Measurements from ENCODE around the gene COA7. TPM values are rescaled to one million over a fixed set of nuclear protein-coding genes. Genes with fewer than 3 reads are reported as not detected.
A peak's percentile ranks its signal among the peaks of the same experiment; 100 is the strongest.
"Not testable (repeated sequence)": the region's sequence is repeated elsewhere in the genome, so short reads cannot be mapped to it uniquely, and the experiment has no call there.

COA7 gene
- total RNA-seq (7.9 TPM), polyA plus RNA-seq (9.4 TPM)

DNA sequence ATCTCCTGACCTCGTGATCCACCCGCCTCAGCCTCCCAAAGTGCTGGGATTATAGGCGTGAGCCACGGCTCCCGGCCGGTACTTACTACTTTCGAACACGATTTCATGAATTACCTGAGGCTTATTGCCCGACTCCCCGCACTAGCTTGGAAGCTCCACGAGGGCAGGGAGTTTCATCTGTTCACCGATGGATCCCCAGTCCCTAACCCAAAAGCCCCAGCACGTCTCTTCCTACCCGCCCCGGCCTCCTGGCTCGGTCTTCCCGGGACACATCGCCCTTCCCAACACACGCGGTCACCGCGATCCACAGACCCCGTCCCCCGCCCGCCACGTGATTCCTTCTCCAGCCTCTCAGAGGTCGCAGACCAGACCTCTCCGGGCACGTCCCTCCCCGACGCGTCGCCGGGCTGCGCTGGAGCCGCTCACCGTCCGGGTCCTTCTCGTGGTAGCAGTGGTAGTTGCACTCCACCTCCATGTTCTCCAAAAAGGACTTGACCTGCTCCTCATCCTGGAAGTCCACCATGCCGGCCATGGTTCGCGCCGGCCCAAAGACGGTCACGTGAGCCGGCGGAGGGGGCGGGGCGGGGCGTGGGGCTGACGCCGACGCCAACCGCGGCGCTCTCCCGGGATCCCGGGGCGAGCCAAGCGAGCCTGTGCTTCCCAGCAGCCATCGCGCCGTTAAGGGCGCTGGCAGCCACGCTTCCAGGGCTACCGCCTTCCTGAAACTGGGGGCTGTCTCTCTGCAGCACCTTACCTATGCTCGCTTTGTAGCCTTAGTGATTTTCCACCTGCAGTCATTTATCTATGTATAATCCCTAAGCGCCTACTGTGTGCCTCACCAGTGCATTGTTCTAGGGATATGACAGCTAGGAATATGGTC, at the start of gene COA7:
Gene COA7, minus strand, starts transcription at position 553 of the 880 bp plus-strand sequence. Its CDS starts 21 bp downstream, at position 532.
- Histone ChIP-seq H3K4me3 (ENCODE audit: low read depth, low read length) (peak within 1 kb of the TSS; percentile 59), H3K36me3 (ENCODE audit: insufficient read depth) (no peaks in the 10 kb centered on the region), H3K4me1 (ENCODE audit: insufficient read depth) (no peaks in the 10 kb centered on the region), H3K27ac (ENCODE audit: low read depth) (peak within 1 kb of the TSS; percentile 53)
- 2% methylated on average over 68 of the region's 68 CpGs for WGBS
- peak; percentile 45 for DNase-seq (ENCODE audit: extremely low spot score)

DNA sequence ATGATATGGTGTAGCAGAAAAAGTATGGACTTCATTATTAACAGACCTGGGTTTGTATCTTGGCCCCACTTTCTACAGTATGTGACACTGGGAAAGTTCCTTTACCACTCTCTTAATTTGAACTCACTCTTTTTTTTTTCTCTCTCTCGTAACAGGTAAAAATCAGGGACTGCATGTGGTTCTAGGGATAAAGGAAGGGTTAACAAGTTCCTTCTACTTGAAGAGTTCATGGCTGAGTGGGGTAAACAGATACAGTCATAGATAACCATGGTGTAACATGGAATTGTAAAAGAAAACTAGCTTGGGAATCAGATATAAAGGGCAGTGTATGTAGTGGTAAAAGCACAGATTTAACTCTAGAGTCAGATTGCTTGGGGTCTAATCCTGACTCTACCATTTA, 49.3 kb upstream of the COA7 start:
- DNase-seq (ENCODE audit: extremely low spot score) = no peak
- Histone ChIP-seq H3K4me3 (ENCODE audit: low read depth, low read length) (no peak overlapping the region), H3K4me1 (ENCODE audit: insufficient read depth) (no peaks in the 10 kb centered on the region), H3K27ac (ENCODE audit: low read depth) (no peak overlapping the region), H3K36me3 (ENCODE audit: insufficient read depth) (no peaks in the 10 kb centered on the region)
- 85% methylated on average over 1 of the region's 1 CpG for WGBS

DNA sequence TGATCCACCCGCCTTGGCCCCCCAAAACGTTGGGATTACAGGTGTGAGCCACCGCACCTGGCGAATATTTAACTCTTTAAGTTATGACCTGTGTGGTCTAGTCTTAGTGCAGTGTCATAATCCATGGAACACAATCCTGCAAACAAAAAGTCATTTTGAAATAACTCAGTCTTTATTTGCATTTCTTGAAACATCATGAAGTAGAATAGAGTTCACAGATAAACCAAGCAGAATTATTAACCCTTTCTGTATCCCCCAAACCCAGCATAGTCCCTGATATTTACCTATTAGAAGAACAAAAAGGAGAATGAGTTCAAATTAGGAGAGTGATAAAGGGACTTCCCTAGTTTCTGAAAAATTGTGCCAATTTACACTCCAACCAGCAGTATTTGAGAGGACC, 48.0 kb upstream of the COA7 start:
- no peak overlapping the region for H3K4me3 ChIP-seq (ENCODE audit: low read depth, low read length)
- WGBS = 84% methylated on average over 4 of the region's 4 CpGs
- no peaks in the 10 kb centered on the region for H3K4me1 ChIP-seq (ENCODE audit: insufficient read depth)
- no peak for DNase-seq (ENCODE audit: extremely low spot score)
- no peaks in the 10 kb centered on the region for H3K36me3 ChIP-seq (ENCODE audit: insufficient read depth)
- H3K27ac ChIP-seq (ENCODE audit: low read depth) = no peak overlapping the region

DNA sequence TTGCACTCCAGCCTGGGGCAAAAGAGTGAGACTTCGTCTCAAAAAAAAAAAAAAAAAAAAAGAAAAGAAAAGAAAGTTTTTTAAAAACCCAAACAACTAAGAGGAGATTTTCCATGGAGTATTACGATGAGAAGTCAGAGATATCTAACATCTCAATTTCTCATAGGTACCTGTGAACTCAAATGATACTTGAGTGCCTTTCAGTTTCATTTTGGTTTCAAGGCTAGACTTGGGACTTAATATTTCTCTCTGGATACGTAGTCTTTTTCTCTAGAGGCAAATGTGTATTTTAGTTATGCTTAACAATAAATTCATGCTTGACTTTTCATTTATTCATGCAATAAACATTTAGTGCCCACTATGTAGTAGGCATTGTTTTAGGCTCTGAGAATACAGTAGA, 43.1 kb upstream of the COA7 start:
- no peak overlapping the region for H3K27ac ChIP-seq (ENCODE audit: low read depth)

DNA sequence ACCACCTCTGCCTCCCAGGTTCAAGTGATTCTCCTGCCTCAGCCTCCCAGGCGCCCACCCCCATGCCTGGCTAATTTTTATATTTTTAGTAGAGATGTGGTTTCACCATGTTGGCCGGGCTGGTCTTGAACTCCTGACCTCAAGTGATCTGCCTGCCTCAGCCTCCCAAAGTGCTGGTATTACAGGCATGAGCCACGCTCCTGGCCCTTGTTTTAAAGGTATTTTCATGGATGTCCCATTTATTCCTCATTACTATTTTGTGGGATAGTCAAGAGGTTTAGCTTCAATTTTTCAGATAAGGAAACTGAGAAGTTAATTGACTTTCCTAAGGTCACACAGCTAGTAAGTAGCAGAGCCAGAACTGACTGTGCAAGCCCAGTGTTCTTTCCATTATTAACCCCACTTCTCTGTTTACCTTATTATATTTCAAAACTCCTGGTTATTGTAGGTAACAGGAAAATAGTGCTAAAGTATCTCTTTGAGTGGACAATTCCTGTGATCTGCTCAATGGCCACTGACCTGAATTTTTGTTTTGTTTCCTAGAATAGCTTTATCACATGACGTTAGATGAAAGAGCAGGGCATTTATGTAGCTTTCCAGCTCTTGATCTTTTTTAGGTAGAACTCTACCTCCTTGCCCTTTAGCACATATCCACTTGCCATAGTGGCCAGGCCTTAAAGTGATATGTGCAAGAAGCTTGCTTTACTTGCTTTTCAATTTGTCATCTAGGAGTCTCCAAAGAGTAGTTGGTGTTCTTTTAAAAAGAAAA, 41.7 kb upstream of the COA7 start:
- Histone ChIP-seq H3K4me3 (ENCODE audit: low read depth, low read length) (no peak overlapping the region), H3K4me1 (ENCODE audit: insufficient read depth) (no peaks in the 10 kb centered on the region), H3K36me3 (ENCODE audit: insufficient read depth) (no peaks in the 10 kb centered on the region), H3K27ac (ENCODE audit: low read depth) (no peak overlapping the region)
- WGBS = 79% methylated on average over 4 of the region's 4 CpGs
- no peak for DNase-seq (ENCODE audit: extremely low spot score)

More for the DNA sequence above, 43.1 kb upstream of the COA7 start:
- DNase-seq (ENCODE audit: extremely low spot score) = no peak
- Histone ChIP-seq H3K4me1 (ENCODE audit: insufficient read depth) (no peaks in the 10 kb centered on the region), H3K4me3 (ENCODE audit: low read depth, low read length) (no peak overlapping the region), H3K36me3 (ENCODE audit: insufficient read depth) (no peaks in the 10 kb centered on the region)
- 81% methylated on average over 3 of the region's 3 CpGs for WGBS

DNA sequence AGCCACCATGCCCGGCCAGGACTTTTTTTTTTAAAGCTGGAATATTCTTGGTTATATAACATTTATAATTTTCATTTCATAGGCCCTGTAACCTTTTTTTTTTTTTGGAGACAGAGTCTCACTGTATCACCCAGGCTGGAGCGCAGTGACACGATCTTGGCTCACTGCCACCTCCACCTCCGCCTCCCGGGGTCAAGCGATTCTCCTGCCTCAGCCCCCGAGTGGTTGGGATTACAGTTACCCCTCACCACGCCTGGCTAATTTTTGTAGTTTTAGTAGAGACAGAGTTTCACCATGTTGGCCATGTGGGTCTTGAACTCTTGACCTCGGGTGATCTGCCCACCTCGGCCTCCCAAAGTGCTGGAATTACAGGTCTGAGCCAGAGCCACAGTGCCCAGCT, 40.7 kb upstream of the COA7 start:
- Histone ChIP-seq H3K4me1 (ENCODE audit: insufficient read depth) (no peaks in the 10 kb centered on the region), H3K27ac (ENCODE audit: low read depth) (no peak overlapping the region), H3K36me3 (ENCODE audit: insufficient read depth) (no peaks in the 10 kb centered on the region), H3K4me3 (ENCODE audit: low read depth, low read length) (no peak overlapping the region)
- no peak for DNase-seq (ENCODE audit: extremely low spot score)
- WGBS = 77% methylated on average over 10 of the region's 10 CpGs

DNA sequence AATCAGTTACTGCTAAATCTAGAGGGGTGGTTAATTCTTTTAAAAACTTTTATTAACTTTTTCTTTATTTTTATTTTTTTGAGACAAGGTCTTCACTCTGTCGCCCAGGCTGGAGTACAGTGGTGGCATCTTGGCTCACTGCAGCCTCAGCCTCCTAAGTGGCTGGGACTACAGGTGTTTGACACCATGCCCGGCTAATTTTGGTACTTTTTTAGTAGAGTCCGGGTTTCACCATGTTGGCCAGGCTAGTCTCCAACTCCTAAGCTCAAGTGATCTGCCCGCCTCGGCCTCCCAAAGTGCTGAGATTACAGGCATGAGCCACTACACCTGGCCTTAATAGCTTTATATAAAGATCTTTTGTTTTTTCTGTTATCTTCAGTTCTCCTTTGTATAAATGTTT, 40.0 kb upstream of the COA7 start:
- no peaks in the 10 kb centered on the region for H3K36me3 ChIP-seq (ENCODE audit: insufficient read depth)
- no peak for DNase-seq (ENCODE audit: extremely low spot score)
- no peak overlapping the region for H3K4me3 ChIP-seq (ENCODE audit: low read depth, low read length)
- H3K4me1 ChIP-seq (ENCODE audit: insufficient read depth) = no peaks in the 10 kb centered on the region
- 48% methylated on average over 5 of the region's 5 CpGs for WGBS
- no peak overlapping the region for H3K27ac ChIP-seq (ENCODE audit: low read depth)

DNA sequence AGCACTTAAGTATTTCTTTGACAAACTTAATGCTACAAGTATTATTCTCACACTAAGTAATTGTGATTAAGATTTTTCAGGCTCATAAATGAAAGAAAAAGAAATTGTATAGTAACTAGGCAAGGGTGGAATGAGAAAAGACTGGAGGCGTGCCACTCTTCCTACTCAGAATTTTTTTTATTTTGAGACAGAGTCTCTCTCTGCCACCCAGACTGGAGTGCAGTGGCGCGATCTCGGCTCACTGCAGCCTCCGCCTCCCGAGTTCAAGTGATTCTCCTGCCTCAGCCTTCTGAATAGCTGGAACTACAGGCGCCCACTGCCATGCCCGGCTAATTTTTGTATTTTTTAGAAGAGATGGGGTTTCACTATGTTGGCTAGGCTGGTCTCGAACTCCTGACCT, 37.2 kb upstream of the COA7 start:
- H3K27ac ChIP-seq (ENCODE audit: low read depth); DNase-seq (ENCODE audit: extremely low spot score); H3K4me1 ChIP-seq (ENCODE audit: insufficient read depth); H3K4me3 ChIP-seq (ENCODE audit: low read depth, low read length); H3K36me3 ChIP-seq (ENCODE audit: insufficient read depth): not testable (repeated sequence)
- WGBS = 97% methylated on average over 9 of the region's 9 CpGs

DNA sequence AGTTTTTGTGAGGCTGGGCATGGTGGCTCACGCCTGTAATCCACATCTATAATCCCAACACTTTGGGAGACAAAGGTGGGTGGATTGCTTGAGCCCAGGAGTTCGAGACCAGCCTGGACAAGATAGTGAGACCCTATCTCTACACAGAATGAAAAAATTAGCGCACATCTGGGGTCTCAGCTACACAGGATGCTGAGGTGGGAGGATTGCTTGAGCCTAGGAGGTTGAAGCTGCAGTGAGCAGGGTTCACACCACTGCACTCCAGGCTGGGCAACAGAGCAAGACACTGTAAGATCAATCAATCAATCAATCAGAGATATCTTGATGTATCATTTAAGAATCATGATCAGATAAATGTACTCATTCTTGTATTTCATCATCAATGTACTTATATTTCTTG, 35.2 kb upstream of the COA7 start:
- DNase-seq (ENCODE audit: extremely low spot score) = no peak
- H3K4me3 ChIP-seq (ENCODE audit: low read depth, low read length) = no peak overlapping the region
- 95% methylated on average over 3 of the region's 3 CpGs for WGBS
- H3K36me3 ChIP-seq (ENCODE audit: insufficient read depth) = peaks cover 2% of the 10 kb centered on the region
- H3K27ac ChIP-seq (ENCODE audit: low read depth) = no peak overlapping the region
- no peaks in the 10 kb centered on the region for H3K4me1 ChIP-seq (ENCODE audit: insufficient read depth)

DNA sequence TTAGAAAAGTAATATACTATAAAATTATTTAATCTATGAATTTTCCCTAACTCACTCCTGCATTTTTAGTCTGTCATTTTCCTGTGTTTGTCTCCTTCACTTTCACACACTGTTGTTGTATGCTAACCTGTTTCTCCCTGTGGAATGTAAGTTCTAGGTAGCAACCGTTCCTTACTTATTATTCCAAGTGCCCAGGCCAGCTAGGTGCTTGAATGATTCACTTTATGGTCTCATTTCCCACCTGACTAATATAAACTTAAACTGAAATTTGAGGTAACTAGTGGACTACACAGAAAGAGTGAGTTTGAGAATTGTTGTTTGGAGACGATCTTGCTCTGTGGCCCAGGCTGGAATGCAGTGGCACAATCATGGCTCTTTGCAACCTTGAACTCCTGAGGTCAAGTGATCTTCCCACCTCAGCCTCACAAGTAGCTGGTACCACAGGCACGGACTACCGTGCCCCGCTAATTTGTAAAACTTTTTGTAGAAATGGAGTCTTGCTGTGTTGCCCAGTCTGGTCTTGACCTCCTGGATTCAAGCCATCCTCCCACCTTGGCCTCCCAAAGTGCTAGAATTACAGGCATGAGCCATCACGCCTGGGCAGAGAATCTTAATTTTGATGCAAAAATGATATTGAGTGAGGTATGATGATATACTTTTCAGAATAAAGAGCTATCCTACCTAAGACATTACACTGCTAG, 30.0 kb upstream of the COA7 start:
- Histone ChIP-seq H3K4me3 (ENCODE audit: low read depth, low read length) (no peak overlapping the region), H3K27ac (ENCODE audit: low read depth) (no peak overlapping the region), H3K36me3 (ENCODE audit: insufficient read depth) (peaks cover 2% of the 10 kb centered on the region), H3K4me1 (ENCODE audit: insufficient read depth) (no peaks in the 10 kb centered on the region)
- no peak for DNase-seq (ENCODE audit: extremely low spot score)
- WGBS = 84% methylated on average over 6 of the region's 6 CpGs

DNA sequence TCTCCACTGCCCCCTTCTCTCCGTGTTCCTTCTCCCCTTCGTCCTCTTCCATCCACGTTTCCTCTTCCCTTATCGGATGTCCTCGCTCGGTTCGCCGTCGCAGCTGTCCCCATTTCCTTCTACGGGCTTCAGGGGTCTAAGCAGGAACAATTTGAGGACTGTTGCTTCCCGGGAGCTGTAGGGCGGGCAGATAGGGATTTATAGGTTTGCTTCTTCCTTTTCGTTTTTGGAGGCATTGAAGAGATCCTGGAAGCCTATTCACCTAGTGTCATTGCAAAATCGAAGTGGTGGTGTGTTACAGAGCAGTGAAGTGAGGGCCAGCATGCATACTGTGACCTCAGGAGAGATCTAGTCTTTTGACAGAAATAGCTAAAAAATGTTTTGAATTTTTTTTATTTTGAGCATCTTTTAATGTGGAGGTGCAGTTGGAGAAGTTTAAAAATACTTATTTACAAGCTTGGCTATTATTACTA, 29.0 kb upstream of the COA7 start:
- Histone ChIP-seq H3K36me3 (ENCODE audit: insufficient read depth) (peaks cover 2% of the 10 kb centered on the region), H3K4me1 (ENCODE audit: insufficient read depth) (no peaks in the 10 kb centered on the region), H3K4me3 (ENCODE audit: low read depth, low read length) (peak overlapping the region; percentile 76), H3K27ac (ENCODE audit: low read depth) (no peak overlapping the region)
- WGBS = under 1% methylated on average over 14 of the region's 14 CpGs
- DNase-seq (ENCODE audit: extremely low spot score) = no peak

DNA sequence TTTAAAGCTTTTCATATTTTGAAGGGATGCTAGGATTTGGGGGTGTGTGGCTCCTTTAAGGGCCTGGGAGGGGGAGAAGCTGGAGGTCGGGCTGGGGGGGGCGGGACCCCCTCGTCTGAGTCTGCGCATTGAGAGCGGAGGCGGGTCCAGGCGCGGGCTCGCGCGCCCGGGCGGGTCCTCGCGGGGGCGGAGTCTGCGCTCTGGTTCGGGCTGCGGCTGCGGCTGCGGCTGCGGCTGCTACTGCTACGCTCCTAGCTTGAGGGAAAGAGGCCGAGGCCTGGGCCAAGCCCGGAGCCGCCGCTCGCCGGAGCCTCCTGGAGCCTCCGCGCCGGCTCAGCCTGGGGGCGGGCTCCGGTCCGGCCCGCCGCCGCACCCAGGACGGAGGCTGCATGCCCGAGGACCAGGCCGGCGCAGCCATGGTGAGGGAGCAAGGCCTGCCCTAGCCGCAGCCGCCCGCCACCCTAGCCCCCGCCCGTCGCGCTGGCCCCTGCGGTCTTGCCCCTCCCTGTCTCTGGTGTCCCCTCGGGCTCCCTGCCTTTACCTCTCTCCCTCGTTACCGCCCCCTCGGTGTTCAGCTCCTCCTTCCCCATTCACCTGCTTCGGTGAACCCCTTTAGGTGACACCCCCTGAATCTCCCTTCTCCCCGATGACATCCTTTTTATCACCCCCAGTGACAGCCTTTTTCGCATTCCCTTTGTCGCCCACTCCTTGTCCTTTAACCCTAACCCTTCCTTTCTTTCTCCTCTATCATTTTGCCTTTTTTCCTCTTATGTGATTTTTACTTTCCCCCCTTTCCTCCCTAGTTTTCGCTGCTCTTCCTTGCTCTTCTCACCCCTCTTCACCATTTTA, 28.3 kb upstream of the COA7 start, which contains the start of gene ZYG11B:
Gene ZYG11B, plus strand, starts transcription at position 189 of the 849 bp plus-strand sequence. Its CDS starts 201 bp downstream, at position 390.
- H3K36me3 ChIP-seq (ENCODE audit: insufficient read depth) = no peaks in the 10 kb centered on the region
- under 1% methylated on average over 59 of the region's 59 CpGs for WGBS

DNA sequence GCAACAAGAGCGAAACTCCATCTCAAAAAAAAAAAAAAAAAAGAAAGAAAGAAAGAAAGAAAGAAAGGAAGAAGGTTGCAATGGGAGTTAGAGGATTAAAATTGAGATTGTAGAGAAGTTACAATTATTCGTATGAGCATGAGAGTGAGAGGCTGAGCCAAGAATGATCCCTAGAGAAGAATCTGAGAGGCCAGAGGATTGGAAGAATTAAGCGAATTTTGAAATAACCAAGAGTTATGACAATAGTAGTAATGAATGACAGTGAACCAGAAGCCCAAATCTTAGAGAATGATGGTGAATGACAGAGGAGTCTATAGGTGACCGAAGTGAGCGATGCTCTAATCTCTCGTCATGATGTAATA, 27.7 kb upstream of the COA7 start:
- H3K36me3 ChIP-seq (ENCODE audit: insufficient read depth) = no peaks in the 10 kb centered on the region
- 5% methylated on average over 5 of the region's 6 CpGs for WGBS
- no peak overlapping the region for H3K27ac ChIP-seq (ENCODE audit: low read depth)
- no peaks in the 10 kb centered on the region for H3K4me1 ChIP-seq (ENCODE audit: insufficient read depth)
- DNase-seq (ENCODE audit: extremely low spot score) = no peak
- H3K4me3 ChIP-seq (ENCODE audit: low read depth, low read length) = peak overlapping the region; percentile 76

More for the DNA sequence above, 28.3 kb upstream of the COA7 start, which contains the start of gene ZYG11B:
- peak; percentile 49 for DNase-seq (ENCODE audit: extremely low spot score)
- no peaks in the 10 kb centered on the region for H3K4me1 ChIP-seq (ENCODE audit: insufficient read depth)
- H3K4me3 ChIP-seq (ENCODE audit: low read depth, low read length) = peak within 1 kb of the TSS; percentile 76
- peak within 1 kb of the TSS; percentile 84 for H3K27ac ChIP-seq (ENCODE audit: low read depth)

All from urinary bladder (tissue), 4 donors.